NB4 (cell line): ENCODE measurements around the gene CLIP3.

Source experiments
- MAX ChIP-seq: IDR thresholded peaks from 2 replicates; pipeline ENCODE4 v1.6.1; 2011; ENCODE audit warnings: low read depth, low read length
- POLR2A ChIP-seq: IDR thresholded peaks from 2 replicates; pipeline ENCODE4 v1.6.1; 2011; ENCODE audit warnings: mild to moderate bottlenecking; ENCODE audit not compliant: insufficient read length; ENCODE audit errors: extremely low read depth
- TF ChIP-seq, protein P1 (sequence below): IDR thresholded peaks from one replicate; pipeline ENCODE4 v1.5.1; 2012; ENCODE audit warnings: low read depth, low read length

DNA sequence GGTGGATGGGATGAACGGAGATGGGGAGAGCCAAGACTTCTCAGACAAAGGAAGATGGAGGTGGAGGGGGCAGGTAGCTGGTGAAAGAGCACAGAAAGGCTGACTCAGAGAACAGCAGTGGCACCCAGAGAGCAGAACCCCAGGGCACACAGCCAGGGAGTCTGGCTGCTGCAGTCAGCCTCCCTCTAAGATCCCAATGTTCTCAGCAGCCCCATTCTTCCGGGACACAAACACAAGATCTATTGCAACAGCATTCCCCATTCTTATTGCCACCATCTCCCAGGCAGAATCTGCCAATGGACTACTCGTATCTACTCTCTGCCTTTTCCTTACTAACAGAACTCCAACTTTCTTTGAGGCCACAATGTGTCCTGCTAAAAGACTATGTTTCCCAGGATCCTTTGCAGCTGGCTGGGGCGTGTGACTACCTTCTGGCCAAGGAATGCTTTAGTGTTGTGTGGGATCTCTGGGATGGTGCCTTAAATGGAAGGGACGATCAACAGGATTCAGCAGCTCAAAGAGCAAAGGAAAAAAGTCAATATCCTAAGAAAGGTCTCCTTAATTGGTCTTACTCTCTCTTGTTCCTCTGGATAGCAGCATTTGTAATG is 13.9 kb upstream of the CLIP3 start:
- TF ChIP-seq, protein P1, sequence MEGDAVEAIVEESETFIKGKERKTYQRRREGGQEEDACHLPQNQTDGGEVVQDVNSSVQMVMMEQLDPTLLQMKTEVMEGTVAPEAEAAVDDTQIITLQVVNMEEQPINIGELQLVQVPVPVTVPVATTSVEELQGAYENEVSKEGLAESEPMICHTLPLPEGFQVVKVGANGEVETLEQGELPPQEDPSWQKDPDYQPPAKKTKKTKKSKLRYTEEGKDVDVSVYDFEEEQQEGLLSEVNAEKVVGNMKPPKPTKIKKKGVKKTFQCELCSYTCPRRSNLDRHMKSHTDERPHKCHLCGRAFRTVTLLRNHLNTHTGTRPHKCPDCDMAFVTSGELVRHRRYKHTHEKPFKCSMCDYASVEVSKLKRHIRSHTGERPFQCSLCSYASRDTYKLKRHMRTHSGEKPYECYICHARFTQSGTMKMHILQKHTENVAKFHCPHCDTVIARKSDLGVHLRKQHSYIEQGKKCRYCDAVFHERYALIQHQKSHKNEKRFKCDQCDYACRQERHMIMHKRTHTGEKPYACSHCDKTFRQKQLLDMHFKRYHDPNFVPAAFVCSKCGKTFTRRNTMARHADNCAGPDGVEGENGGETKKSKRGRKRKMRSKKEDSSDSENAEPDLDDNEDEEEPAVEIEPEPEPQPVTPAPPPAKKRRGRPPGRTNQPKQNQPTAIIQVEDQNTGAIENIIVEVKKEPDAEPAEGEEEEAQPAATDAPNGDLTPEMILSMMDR = no peak
- no peak for TF ChIP-seq POLR2A
- TF ChIP-seq MAX = no peak
